HG03159 (cell line): ENCODE results near the gene SENP2.

ENCODE experiments used
- ATAC-seq: cut with Tn5 transposase; IDR thresholded peaks from one replicate; pipeline ENCODE4 v1.9.1; 2021; ENCODE audit warnings: mild to moderate bottlenecking, moderate library complexity; ENCODE audit not compliant: unreplicated experiment

The SENP2 gene

DNA sequence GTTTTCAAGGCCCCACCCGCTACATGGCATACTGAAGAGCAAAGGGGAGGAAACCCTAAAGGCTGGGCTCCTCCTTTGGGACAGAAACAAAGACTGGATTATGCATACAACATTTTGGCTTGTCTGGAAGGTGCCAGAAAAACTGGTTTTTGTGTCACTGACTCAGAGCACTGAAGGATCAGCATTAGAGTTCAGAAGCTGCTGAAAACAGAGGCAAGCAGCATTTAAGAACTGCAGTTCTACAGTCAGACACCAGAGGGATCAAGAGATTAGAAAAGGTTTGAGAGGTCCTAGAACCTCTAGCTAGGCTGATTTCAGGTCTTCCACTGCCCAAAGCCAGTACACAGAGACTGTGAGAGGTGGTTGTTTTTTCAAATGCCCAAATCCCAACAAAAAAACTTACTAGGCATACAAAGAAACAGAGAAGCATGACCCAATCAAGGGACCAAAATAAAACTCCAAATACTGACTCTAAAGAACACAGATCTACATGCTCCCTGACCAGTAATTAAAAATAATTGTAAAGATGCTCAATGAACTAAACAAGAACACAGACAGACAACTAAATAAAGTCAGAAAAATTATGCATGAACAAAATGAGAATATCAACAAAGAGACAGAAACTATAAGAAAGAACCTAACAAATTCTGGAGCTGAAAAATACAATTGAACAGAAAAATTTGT lies 91.2 kb downstream of the SENP2 start:
- ATAC-seq = no peak

DNA sequence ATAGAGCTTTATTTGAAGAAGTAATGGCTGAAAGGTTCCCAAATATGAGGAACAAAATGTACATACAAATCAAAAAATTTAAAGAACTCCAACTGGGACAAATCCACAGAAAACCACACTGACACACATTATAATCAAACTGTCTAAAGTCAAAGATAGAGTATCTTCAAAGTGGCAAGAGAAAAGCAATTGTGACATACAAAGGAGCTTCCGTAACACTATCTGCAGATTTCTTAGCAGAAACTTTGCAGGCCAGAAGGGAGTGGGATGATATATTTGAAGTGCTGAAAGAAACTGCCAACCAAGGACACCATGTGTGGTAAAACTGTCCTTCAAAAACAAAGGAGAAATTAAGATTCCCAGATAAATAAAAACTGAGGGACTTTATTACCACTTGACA lies 91.9 kb downstream of the SENP2 start:
- no peak for ATAC-seq

DNA sequence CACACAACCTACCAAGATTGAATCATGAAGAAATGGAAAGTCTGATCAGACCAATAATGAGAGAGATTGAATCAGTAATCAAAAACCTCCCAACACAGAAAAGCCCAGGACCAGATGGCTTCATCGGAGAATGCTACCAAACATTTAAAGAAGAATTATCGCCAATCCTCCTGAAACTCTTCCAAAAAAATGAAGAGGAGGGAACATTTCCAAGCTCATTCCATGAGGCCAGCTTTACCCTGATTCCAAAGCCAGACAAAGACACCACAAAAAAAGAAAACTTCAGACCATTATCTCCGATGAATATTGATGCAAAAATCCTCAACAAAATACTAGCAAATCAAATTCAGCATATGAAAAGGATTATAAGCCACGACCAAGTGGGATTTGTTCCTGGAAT lies 94.1 kb downstream of the SENP2 start:
- no peak for ATAC-seq
